ENCODE results near the gene CRADD.
"Not testable (repeated sequence)": the region's sequence is repeated elsewhere in the genome, so short reads cannot be mapped to it uniquely, and the experiment has no call there.

CRADD gene

DNA sequence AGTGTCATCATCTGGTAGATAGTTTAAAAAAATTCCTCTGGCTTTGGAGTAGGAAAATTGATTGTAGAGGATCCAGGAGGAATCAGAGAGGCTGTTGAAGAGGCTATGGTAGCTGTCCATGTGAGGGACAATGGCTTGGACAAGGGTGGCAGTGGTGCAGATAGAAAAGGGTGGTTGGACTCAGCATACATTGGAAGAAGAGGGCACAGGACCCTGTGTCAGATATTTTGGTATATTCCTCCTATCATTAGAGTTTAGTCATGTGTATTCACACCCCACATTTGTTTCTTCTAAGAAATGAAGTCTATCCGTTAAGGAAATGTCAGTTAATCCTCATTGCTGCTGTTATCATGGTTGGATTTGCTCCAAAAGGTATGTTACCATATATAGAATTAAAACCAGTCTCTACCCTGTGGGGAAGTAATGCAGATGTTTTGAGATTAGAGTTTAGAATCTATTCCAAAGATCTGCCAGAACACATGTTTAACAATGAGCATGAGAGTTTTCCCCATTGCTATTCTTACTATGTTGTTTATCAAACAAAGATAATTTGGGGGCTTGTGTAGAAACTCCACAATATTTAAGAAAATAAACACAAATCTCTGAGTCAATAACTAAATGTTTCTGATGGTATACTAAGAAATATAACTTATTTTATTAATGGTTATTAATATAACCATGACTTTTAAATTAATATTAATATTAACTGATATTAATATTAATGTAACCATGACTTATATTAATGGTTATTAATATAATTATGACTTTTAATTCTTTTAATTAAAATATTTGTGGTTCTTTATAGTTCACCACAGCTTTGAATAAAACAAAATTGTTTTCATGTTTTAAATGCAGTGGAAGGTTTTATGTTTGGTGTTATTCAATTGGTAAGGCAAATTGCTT, 80.9 kb downstream of the CRADD start:
- DNase-seq (ENCODE audit: low read depth in 2 of 2): no peak

DNA sequence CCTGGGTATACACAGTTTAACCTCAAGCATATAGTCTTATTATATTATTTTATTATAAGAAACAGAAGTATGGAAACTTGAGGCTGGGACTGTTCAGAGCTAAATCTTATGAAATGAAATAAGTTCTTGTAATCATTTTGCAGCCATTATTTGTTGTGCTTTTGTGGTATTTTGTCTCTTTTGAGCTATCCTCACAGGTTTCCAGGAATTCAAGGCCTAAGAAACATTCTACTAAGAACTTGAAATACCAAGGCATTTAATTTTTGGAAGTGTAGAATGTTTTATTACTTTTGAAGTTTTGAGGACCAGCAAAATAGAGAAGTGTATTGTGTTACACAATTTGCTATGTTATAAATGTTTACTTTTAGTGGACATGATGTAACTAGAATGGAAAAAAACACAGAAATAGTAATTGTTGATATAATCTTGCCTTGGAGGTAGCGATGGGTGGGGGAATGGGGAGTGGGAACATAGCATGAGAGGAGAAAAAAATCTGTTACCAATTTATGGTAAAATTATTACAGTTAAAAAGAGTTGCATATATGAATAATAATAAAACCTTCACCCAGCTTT, 81.7 kb downstream of the CRADD start:
- DNase-seq (ENCODE audit: low read depth in 2 of 2): no peak

DNA sequence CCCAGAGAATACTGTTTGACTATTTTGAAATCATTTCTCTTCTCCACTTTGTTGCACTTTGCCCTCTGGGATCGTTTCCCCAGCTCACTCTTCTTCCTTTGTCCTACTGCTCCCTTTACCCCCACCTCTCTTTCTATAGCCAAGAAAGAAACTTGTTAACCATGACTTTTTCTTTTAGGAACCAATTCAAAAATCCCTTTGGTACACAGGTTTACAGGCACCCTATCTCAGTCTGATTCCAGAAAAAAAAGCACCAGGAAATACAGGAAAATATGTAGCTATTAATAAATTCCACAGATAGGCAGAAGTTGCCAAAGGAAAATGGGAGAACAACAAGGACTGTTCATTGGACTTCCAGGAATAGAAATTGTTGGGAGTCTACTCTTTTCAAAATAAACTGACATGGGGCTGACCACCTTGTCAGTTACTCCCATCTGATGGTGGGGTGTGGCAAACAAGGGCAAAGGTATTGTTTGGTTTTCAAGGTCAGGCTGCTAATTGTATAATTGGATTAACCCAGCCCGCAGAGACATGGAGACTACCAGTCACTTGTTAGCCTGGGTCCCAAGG, 82.4 kb downstream of the CRADD start:
- no peak for DNase-seq (ENCODE audit: low read depth in 2 of 2)

DNA sequence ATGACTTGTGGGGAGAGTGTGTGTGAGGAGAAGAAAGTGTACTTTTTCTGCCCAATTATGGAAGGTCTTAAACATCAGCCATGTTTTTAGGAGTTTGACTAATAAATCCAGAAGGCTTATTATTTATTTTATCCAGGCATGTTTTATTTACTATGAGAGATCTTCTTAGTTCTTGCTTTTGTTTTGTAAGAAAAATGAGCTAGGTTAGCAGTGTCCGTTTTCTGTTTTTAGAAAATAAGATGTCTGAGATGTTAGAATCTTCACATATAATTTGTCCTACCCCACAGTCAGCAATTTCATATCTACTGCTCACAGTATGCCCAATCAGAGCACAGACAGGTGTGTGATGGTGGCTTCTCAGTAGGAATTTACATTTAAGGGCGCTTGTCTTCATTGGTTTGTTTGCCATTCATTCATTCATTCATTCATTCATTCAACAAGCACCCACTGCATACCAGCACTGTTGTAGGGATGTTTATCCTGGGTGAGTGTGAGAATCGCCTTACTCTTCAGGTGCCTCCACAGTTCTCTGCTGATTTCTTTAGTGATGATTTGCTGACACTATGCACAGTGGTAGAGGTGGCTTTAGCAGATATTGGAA, 83.2 kb downstream of the CRADD start:
- no peak for DNase-seq (ENCODE audit: low read depth in 2 of 2)

DNA sequence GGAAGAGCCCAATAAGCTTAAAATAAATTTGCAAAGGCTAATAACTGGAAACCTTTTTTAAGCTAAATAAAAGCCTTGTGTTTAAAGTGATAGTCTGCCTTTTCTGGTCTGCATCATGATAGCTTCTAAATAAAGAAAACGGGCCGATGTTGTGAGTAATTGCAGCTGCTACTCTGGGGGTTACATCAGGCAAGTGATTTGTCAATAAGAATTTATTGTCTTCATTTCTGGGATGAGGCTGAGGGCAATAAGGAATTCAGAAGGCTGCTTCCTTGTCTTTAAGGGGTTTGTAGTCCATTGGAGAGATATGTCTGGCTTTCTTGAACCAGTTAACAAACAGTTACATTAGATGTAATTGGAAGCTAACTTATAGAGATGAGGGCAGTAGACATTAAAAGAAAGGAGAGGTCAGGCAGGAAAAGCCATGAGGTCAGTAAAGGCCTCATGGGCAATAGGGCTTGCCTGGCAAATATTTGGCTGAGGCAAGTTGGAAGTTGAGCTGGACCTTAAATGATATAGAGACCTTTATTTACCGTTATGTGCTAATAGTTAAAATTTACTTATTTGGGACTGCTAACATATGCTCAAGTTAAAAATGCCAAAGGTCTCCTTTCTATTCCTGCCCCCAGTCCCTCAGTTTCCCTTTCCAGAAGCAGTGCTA, 85.0 kb downstream of the CRADD start:
- DNase-seq (ENCODE audit: low read depth in 2 of 2): no peak

DNA sequence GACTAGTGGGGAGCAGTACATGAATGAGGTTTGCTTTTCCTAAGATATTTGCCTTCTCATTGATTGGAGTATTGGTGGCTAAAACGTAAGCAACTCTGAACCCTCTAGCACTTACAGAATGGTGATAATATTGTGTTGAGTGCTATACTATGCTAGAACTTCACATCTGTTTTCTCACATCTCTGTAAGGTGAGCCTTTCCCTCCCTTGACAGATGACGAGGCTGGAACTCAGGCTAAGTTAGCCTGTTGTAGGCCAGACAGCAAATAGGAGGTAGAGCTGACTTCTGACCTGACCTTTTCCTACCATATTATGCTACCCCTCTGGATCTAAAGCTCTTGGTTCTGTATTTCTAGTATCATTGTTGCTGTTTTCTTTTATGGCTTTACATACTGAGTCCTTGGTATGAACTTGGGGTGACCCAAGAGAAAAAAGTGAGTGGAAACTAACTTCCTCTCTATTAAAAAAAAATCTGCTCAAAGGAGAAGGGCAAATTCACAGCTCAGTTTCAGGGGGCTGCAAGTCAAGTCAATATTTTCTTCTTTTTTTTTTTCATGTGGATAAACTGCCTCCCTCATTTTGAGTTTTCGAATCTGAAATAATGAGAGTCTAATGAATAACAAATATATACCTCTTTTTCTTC, 85.9 kb downstream of the CRADD start:
- no peak for DNase-seq (ENCODE audit: low read depth in 2 of 2)

DNA sequence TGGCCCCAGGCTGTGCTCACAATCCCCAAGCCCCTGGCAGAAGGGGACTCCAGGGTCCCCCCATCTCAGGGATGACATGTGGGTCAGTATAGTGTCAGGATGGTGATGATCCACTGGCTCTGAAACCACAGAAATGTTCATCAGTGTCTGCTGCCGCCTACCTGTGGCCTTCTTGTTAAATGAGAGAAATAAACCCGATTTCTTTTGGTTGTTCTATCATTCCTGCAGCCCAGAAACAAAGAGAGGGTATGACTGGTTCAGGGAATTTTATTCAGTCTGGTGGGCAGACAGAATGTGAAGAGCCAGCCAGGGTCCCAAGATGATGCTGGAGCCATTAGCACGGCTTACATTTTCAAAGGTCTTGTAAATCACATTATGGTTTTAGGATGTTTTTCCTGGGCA, 86.6 kb downstream of the CRADD start:
- DNase-seq (ENCODE audit: low read depth in 2 of 2): no peak

DNA sequence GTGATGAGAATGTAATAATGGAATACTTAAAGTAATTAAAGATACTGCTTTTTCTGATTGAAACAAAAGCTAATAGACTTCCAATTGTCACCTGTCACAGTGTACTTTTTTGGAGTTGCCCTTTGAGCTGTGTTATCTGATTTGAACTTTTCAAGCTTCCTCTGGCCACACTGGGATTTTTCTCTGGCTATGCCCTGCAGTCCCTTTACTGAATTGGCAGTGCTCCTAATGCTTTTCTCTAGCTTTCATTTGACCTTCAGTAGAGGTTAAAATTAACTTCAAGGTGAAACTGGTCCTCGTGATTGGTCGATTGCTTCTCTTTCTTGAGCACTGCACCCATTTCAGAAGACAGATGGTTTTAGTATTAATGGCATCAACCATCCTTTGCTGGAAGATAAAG, 89.2 kb downstream of the CRADD start:
- no peak for DNase-seq (ENCODE audit: low read depth in 2 of 2)

DNA sequence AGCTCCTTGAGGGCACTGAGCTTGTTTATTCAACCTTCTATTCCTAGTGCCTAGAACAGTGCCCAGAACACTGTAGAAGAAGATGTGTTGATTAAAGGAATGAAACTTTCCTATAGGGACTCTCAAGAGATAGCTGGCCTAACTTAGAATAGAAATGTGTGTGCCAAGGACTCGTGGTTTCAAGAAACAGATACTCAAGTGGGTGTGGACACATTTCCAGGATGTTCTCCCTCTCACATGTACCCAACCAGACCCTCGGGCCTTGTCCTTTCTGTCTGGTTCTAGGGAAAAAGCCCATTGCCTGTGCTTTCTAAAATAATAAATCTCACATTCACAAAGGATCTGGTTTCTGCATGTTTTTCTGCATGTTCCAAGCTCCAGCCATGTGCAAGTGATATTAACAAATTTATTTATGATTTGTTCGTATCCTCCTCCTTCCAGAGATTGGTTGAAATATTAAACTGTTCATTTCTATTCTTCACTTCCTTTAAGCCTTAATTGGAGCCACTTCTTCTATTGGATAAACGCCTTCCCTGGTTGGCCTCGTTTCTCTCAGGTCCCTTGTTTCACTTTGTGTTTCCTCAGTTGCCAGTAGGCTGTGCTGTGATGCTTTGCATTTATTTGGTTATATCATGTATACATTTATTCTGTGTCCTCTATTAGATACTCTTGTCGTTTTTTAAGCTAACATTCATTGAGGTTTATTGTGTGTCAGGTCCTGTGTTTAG, 89.8 kb downstream of the CRADD start:
- no peak for DNase-seq (ENCODE audit: low read depth in 2 of 2)

DNA sequence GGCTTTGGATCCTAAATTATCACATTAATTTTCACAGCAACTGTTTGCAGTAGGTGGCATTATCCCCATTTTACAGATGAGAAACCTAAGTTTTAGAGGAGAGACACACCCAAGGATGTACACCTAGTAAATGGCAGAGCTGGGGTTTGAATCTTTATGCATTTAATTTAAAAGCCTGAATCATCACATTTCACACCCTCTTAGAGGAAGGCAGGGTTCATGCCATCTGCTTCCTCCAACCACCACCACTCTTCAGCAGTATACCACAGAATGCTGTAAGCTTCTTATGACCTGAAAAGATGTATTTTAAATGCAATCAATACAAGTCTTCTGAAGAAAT, 90.3 kb downstream of the CRADD start:
- DNase-seq (ENCODE audit: low read depth in 2 of 2): no peak

DNA sequence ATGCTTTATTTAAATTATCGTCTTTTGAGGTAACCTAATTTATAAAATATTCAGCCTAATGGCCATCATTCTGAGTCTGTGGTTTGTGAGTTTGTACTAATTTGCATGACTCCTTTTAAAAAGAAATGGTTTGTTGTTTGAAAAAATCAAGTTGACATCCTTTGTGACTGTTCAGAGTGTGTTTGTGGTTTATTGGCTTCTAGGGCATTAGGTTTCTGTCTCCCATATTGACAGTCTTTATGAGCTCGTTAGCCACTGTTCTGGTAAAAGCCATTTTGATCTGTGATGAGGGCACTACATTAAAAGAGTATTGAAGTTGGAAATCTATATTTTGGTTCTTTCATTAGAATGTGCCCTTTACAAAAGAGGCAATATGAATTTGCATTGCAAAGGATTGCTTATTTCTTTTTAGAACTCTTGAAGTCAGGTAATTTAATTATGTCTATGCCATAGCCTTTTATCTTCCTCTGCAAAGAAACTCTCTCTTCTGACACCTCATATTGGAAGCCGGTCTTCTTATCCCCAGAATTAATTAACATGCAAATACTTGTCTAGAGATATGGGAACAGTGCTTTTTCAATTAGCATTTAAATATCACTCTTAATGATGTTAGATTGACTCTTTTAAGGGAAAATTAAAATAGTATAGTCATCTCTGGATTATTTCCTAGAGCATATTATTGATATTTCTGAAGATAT, 95.0 kb downstream of the CRADD start:
- no peak for DNase-seq (ENCODE audit: low read depth in 2 of 2)

DNA sequence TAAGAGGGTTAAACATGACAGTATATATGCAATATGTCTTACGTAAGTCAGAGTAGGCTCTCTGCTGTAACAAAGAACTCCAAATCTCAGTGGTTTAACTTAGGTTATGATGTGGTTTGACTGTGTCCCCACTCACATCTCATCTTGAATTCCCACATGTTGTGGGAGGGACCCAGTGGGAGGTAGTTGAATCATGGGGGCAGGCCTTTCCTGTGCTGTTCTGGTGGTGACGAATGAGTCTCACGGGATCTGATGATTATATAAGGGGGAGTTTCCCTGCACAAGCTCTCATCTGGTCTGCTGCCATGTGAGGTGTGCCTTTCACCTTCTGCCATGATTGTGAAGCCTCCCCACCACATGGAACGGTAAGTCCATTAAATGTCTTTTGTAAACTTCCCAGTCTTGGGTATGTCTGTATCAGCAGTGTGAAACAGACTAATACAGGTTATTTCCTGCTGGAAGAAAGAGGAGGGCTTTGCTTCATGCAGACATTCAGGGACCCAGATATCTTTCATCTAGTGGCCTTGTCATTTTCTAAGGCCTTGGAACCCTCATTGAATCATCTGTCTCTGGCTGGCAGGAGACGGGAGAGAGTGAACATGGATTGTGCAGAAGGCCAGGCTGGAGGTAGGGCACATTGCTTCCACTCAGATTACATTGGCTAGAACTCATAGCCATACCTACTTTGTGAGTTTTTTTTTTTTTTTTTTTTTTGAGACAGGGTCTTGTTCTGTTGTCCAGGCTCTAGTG, 96.1 kb downstream of the CRADD start:
- DNase-seq (ENCODE audit: low read depth in 2 of 2): no peak

DNA sequence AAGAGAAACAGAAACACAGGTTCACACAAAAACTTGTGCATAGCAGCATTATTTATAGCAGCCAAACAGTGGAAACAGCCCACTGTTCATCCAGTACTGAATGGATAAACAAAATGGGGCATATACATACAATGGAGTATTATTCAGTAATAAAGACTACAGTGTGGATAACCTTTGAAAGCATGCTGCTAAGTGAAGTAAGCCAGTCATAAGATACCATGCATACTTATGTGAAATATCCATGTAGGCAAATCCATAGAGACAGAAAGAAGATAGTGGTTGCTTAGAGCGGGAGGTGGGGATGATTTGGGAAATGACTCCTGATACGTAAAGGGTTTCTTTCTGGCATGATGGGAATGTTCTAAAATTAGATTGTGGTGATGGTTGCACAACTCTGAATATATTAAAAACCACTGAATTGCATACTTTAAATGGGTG, 99.4 kb downstream of the CRADD start:
- DNase-seq (ENCODE audit: low read depth in 2 of 2): no peak

DNA sequence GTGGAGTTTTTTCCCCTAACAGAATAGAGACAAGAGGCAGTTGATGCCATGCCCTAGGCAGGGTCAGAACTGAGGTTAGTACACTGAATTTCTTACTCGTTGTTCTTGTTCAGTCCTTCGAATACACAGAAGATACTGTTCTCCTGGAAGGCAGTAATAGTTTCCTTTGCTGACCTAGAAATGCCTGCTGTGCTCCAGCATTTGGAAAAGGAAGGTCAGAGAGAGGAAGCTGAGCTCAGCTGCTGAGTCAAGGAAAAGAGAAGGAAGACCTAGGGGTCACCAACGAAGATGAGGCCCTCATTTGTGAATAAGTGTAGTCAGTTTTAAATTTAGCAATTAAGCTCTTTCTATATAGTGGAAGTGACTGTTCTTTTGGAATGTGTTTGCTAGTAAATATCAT, 100.1 kb downstream of the CRADD start:
- DNase-seq (ENCODE audit: low read depth in 2 of 2): no peak

DNA sequence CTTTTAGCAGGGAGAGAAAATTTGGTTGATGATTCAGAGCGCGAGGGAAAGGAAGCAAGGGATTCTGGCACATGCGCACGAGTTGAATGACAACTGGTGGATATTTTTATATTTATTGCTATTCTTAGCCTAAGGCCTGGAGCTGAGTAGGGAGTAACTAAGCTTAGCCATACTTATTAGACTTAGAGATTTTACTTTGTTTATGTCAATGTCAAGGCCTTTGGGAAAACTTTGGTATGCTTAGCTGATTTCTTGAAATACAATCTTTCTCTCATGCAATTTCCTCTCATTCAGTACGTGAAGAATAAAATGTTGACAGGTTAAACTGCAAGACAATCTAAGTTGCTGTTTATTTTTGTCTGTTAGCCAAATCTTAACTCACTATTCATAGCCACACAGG, 101.1 kb downstream of the CRADD start:
- DNase-seq (ENCODE audit: low read depth in 2 of 2): no peak

DNA sequence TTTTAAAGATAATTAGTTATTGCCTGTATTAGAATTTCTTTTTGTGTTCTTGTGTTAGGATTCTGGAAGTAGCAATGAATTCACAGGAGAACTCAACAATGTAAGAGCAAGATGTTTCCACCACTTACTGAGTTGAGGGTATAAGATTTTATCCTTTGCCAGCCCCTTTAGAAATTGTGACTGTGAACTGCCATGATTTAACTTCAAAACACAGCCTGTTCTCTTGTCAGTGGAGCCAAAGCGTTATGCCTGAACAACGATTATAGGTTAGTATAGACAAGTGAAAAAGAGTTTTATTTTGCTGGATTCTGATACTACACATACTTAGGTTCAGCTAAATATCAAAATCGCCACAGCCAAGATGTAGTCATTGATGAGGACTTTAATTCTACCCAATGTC, 101.6 kb downstream of the CRADD start:
- no peak for DNase-seq (ENCODE audit: low read depth in 2 of 2)

DNA sequence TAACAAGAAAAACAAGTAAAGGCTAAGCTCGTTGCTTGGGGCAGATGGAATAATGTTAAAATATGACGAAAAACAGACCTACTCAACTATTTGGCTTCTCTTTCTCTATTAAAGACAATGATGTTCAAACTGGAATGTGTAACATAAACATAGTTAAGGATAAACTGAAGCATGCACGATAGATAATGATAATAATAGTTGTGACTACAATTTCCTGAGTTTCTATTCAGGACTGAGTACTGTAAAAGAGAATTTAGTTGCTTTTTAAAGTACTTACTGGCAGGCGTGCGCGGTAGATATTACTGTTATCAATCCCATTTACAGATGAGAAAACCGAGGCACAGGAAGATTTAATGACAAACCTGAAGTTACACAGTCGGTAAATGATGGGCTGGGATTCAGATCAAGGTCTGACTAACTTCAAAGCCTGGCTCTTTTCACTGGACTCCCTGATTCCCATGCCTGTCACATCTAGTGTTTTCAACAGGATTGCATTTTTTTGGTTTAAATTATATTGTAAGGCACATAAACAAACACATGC, 103.0 kb downstream of the CRADD start:
- no peak for DNase-seq (ENCODE audit: low read depth in 2 of 2)

DNA sequence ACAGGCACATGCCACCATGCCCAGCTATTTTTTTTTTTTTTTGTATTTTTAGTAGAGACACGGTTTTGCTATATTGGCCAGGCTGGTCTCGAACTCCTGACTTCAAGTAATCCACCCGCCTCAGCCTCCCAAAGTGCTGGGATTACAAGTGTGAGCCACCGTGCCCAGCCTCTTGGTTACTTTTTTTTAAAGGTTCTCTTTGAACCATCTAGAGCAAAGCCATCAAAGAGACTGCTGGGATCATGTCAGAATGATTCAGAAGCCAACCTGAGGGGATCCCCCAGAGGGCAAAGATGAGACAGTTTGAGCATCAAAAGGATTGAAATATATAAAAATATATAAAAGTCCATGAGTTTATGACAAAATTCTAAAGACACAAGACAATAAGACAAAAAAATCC, 103.7 kb downstream of the CRADD start:
- DNase-seq (ENCODE audit: low read depth in 2 of 2): not testable (repeated sequence)

DNA sequence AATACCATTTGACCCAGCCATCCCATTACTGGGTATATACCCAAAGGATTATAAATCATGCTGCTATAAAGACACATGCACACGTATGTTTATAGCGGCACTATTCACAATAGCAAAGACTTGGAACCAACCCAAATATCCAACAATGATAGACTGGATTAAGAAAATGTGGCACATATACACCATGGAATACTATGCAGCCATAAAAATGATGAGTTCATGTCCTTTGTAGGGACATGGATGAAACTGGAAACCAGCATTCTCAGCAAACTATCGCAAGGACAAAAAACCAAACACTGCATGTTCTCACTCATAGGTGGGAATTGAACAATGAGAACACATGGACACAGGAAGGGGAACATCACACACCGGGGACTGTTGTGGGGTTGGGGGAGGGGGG, 104.8 kb downstream of the CRADD start:
- DNase-seq (ENCODE audit: low read depth in 2 of 2): not testable (repeated sequence)

All from stimulated activated CD8-positive, alpha-beta memory T cell treated with anti-CD3 and anti-CD28 coated beads, Interleukin-7, amount 100 ng/mL, for 1 hour (primary cell).